Stimulated activated CD8-positive, alpha-beta memory T cell treated with anti-CD3 and anti-CD28 coated beads, Interleukin-7, amount 100 ng/mL, for 24 hours (primary cell): ENCODE measurements around the gene PSPH.
"Not testable (repeated sequence)": the region's sequence is repeated elsewhere in the genome, so short reads cannot be mapped to it uniquely, and the experiment has no call there.

Experiments used
- DNase-seq: peaks from one replicate; pipeline ENCODE4 v3.0.0-alpha.2; 2020; ENCODE audit warnings: low read depth

PSPH gene

GRCh38 chr7:56062382-56062781 lies 11.1 kb upstream of the PSPH start:
- no peak for DNase-seq

- DNase-seq: no peak
Observed at GRCh38 chr7:56053993-56054392, 2.7 kb upstream of the PSPH start.

GRCh38 chr7:56053379-56053778 lies 2.1 kb upstream of the PSPH start:
- no peak for DNase-seq

- no peak for DNase-seq
Observed at GRCh38 chr7:56051053-56051338, 248 bp downstream of the PSPH start.

GRCh38 chr7:56048763-56049162 lies 2.5 kb downstream of the PSPH start:
- not testable (repeated sequence) for DNase-seq

GRCh38 chr7:56048245-56048644 lies 3.0 kb downstream of the PSPH start:
- DNase-seq: no peak

GRCh38 chr7:56047446-56048116 lies 3.7 kb downstream of the PSPH start:
- not testable (repeated sequence) for DNase-seq

GRCh38 chr7:56046721-56047445 lies 4.4 kb downstream of the PSPH start:
- no peak for DNase-seq

- DNase-seq: not testable (repeated sequence)
Observed at GRCh38 chr7:56045758-56046157, 5.5 kb downstream of the PSPH start.

- DNase-seq: no peak
Observed at GRCh38 chr7:56040730-56041129, 10.5 kb downstream of the PSPH start.

- peak; percentile 38 for DNase-seq
Observed at GRCh38 chr7:56033671-56034432, 17.4 kb downstream of the PSPH start.

GRCh38 chr7:56032578-56032977 lies 18.7 kb downstream of the PSPH start:
- not testable (repeated sequence) for DNase-seq

- DNase-seq: not testable (repeated sequence)
Observed at GRCh38 chr7:56031556-56031955, 19.7 kb downstream of the PSPH start.

GRCh38 chr7:56030340-56030739 lies 20.9 kb downstream of the PSPH start:
- no peak for DNase-seq

GRCh38 chr7:56028942-56029630 lies 22.2 kb downstream of the PSPH start:
- no peak for DNase-seq

GRCh38 chr7:56026538-56026937 lies 24.7 kb downstream of the PSPH start:
- no peak for DNase-seq

GRCh38 chr7:56023500-56023899 lies 27.7 kb downstream of the PSPH start:
- DNase-seq: no peak

GRCh38 chr7:56019501-56019900 lies 31.7 kb downstream of the PSPH start:
- no peak for DNase-seq

GRCh38 chr7:56017015-56017414 lies 34.2 kb downstream of the PSPH start:
- not testable (repeated sequence) for DNase-seq

- DNase-seq: no peak
Observed at GRCh38 chr7:56009695-56010094, 41.5 kb downstream of the PSPH start.

- no peak for DNase-seq
Observed at GRCh38 chr7:56007891-56008290, 43.4 kb downstream of the PSPH start.

GRCh38 chr7:56007167-56007652 lies 44.0 kb downstream of the PSPH start:
- DNase-seq: no peak
